ENCODE measurements around the gene MAL. TPM values are rescaled to one million over a fixed set of nuclear protein-coding genes. Genes with fewer than 3 reads are reported as not detected.

Gene MAL
- total RNA-seq, 4 donors from 2014 or later = 60.0 to 200 (median 121) TPM

DNA sequence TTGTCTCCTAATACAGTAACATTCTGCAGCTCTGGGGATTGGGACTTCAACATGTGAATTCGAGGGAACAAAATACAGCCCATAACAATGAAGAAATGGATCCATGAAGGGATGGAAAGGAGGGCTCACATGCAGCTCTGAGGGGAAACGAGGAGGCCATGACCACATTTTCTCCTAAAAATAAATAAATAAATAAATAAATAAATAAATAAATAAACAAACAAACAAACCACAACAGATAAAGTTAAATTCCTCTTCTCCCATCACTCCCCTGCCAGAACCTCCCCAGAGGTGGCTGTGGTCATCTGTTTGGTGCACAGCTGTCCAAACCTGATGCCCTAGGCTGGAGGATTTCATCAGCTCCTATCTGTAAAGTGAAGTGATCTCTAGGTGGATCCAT is 42.7 kb downstream of the MAL start:
- Histone ChIP-seq H3K4me1 (peaks cover 0 to 4% (median 0%) of the 10 kb centered on the region in 4 donors), H3K9me3 (no peaks in the 10 kb centered on the region), H3K27ac (no peak overlapping the region), H3K36me3 (no peaks in the 10 kb centered on the region), H3K27me3 (peaks cover 0 to 3% of the 10 kb centered on the region in 2 donors), H3K4me3 (no peak overlapping the region)
- TF ChIP-seq EP300 (IDR thresholded peaks at IDR 0.05) = no peak
- TF ChIP-seq, protein P1, sequence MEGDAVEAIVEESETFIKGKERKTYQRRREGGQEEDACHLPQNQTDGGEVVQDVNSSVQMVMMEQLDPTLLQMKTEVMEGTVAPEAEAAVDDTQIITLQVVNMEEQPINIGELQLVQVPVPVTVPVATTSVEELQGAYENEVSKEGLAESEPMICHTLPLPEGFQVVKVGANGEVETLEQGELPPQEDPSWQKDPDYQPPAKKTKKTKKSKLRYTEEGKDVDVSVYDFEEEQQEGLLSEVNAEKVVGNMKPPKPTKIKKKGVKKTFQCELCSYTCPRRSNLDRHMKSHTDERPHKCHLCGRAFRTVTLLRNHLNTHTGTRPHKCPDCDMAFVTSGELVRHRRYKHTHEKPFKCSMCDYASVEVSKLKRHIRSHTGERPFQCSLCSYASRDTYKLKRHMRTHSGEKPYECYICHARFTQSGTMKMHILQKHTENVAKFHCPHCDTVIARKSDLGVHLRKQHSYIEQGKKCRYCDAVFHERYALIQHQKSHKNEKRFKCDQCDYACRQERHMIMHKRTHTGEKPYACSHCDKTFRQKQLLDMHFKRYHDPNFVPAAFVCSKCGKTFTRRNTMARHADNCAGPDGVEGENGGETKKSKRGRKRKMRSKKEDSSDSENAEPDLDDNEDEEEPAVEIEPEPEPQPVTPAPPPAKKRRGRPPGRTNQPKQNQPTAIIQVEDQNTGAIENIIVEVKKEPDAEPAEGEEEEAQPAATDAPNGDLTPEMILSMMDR (IDR thresholded peaks at IDR 0.05) = no peak
- no peak for TF ChIP-seq POLR2A (IDR thresholded peaks at IDR 0.05)
- no peak for DNase-seq (ENCODE audit: low spot score in 2 of 2)
- WGBS, 2 donors = 77 to 81% methylated on average over 2 of the region's 2 CpGs

DNA sequence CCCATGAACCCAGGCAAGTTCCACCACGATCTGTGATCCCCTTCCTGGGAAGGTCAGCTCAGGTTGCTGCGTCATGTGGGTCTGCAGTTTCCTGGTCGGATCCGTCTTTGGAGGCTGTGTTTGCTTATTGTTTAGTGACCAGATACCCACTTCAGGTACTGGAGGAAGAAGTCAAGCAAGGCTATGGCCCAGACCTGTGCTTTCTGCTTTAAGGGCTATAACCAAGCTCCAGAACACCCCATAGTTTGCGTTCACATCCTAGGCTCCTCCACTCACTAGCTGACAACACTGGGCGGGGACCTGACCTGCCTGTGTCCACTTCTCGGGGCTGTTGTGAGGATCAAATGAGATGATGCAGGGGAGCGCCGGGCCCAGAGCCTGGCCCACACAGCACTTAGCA is 44.0 kb downstream of the MAL start:
- peaks cover 0 to 6% of the 10 kb centered on the region in 2 donors for H3K27me3 ChIP-seq
- H3K9me3 ChIP-seq = no peaks in the 10 kb centered on the region
- no peaks in the 10 kb centered on the region for H3K36me3 ChIP-seq
- H3K4me1 ChIP-seq = no peaks in the 10 kb centered on the region
- 72 to 75% methylated on average over 9 of the region's 9 CpGs for whole genome bisulfite sequencing, 2 donors
- H3K27ac ChIP-seq = no peak overlapping the region
- no peak for DNase-seq (ENCODE audit: low spot score in 2 of 2)
- TF ChIP-seq EP300 (IDR thresholded peaks at IDR 0.05) (no peak), POLR2A (IDR thresholded peaks at IDR 0.05) (no peak)
- TF ChIP-seq, protein P1 (IDR thresholded peaks at IDR 0.05) = no peak
- no peak overlapping the region for H3K4me3 ChIP-seq

DNA sequence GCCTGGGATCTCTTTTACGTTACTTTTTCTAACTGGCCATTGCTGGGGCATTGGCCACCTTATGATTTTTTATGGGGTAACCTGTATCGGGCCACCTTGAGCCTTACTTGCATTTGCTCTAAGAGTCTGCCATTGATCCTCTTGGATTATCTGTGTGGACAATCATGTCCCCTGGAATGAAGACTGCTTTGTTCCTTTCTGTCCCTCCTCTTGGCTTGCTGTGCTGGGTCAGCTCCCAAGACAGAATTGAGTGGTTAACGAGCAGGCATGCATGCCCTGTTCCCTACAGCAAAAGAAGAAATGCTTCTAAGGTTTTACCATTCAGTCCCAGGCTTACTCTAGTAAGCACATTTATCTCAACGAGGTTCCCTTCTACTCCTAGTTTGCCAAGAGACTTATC is 46.3 kb downstream of the MAL start:
- H3K4me3 ChIP-seq = no peak overlapping the region
- no peaks in the 10 kb centered on the region for H3K36me3 ChIP-seq
- no peak overlapping the region for H3K27ac ChIP-seq
- H3K9me3 ChIP-seq = no peaks in the 10 kb centered on the region
- peaks cover 0 to 30% of the 10 kb centered on the region in 2 donors for H3K27me3 ChIP-seq
- DNase-seq (ENCODE audit: low spot score in 2 of 2) = no peak
- peaks cover 0 to 7% (median 3%) of the 10 kb centered on the region in 4 donors for H3K4me1 ChIP-seq
- no peak for TF ChIP-seq EP300 (IDR thresholded peaks at IDR 0.05)
- TF ChIP-seq POLR2A (IDR thresholded peaks at IDR 0.05) = no peak
- TF ChIP-seq, protein P1 (IDR thresholded peaks at IDR 0.05) = no peak
- WGBS, 2 donors = 72 to 74% methylated on average over 4 of the region's 4 CpGs

DNA sequence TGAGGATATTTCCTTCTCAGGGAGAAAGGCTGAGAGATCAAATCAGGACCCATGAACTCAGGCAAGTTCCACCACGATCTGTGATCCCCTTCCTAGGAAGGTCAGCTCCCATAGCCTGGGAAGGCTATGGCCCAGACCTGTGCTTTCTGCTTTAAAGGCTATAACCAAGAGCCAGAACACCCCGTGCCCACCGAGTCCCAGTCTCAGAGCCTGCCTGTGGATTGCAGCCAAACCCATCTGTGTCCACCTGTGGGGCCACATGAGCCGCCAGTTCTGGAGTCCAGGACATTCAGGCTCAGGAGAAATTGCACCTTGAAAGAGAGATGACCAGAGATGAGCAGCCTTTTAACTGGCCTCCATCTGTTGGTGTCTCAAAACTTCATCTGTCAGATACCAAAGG is 46.9 kb downstream of the MAL start:
- TF ChIP-seq POLR2A (IDR thresholded peaks at IDR 0.05) (no peak), EP300 (IDR thresholded peaks at IDR 0.05) (no peak)
- TF ChIP-seq, protein P1 (IDR thresholded peaks at IDR 0.05) = no peak
- H3K4me1 ChIP-seq = peaks cover 0 to 13% (median 5%) of the 10 kb centered on the region in 4 donors
- no peak overlapping the region for H3K27ac ChIP-seq
- peaks cover 0 to 36% of the 10 kb centered on the region in 2 donors for H3K27me3 ChIP-seq
- DNase-seq (ENCODE audit: low spot score in 2 of 2) = no peak
- WGBS, 2 donors = 89 to 90% methylated on average over 4 of the region's 4 CpGs
- no peak overlapping the region for H3K4me3 ChIP-seq
- no peaks in the 10 kb centered on the region for H3K9me3 ChIP-seq
- no peaks in the 10 kb centered on the region for H3K36me3 ChIP-seq

DNA sequence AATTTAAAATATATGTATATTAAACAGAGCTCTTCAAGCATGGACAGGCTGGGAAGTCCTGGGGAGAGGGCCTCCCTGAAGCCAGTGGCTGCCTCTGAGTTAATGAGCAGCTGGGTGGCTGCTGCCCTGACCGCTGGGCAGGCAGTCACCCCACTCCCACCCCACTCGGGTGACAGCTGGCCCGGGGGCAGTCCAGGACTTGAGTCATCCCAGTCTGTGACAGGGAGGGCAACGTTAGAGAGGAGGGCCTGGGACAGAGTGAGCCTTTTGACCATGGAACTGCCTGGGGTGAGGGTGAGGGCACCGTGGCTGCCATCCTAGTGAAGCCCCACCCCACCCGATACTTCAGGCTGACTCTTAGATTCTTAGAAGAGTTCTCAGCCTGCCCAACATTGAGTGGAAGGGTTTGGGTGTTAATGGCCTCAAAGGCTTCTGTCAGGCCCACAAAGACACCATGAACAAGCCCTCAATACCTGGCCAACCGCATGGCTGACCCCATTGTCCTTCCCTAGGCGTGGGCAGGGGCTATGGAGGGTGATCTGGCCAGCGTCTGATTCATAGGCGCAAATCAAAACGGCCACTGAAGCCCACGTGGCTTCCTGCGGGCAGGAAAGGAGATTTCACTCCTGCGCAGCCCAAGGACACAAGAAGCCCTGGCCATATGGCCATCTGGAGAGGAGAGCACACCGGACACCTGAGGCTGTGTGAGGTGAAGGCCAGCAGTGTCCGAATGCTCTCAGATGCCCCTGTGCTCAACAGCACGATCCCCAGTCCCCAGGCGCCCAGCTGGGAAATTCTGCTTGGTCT is 48.6 kb downstream of the MAL start:
- peaks cover 0 to 15% (median 5%) of the 10 kb centered on the region in 4 donors for H3K4me1 ChIP-seq
- H3K27ac ChIP-seq = no peak overlapping the region
- WGBS, 2 donors = 54 to 67% methylated on average over 13 to 18 of the region's 18 CpGs
- no peak overlapping the region for H3K4me3 ChIP-seq
- H3K9me3 ChIP-seq = no peaks in the 10 kb centered on the region
- TF ChIP-seq, protein P1 (IDR thresholded peaks at IDR 0.05) = no peak
- TF ChIP-seq POLR2A (IDR thresholded peaks at IDR 0.05) (no peak), EP300 (IDR thresholded peaks at IDR 0.05) (no peak)
- DNase-seq (ENCODE audit: low spot score in 2 of 2) = no peak
- peaks cover 0 to 38% of the 10 kb centered on the region in 2 donors for H3K27me3 ChIP-seq
- H3K36me3 ChIP-seq = no peaks in the 10 kb centered on the region

Data from tibial nerve (tissue), 4 donors.